ENCODE results near the gene UPK3A. TPM values are rescaled to one million over a fixed set of nuclear protein-coding genes. Genes with fewer than 3 reads are reported as not detected.

UPK3A gene
- total and polyA plus RNA-seq, 10 of the 15 experiments (the other 5 are each of a cell fraction or from before 2014, with no cell fraction given): not detected

DNA sequence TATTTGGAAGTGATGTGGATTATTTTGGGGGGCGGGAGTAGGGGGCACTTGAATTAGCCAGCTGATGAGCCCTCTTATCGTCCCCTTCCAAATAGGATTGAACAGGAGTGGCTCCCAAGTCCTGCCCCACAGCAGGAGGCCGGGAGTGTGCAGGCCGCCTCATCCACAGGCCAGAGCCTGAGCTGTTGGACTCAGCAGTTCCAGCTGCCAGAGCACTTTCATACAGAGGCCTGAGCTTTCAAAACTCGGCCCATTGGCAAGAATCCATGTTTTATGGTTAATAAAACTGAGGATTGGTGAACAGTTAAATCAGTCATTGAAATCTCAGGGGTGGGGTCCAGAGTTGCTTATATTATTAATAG lies 34.6 kb downstream of the UPK3A start (continued):
- TF ChIP-seq, protein P1, sequence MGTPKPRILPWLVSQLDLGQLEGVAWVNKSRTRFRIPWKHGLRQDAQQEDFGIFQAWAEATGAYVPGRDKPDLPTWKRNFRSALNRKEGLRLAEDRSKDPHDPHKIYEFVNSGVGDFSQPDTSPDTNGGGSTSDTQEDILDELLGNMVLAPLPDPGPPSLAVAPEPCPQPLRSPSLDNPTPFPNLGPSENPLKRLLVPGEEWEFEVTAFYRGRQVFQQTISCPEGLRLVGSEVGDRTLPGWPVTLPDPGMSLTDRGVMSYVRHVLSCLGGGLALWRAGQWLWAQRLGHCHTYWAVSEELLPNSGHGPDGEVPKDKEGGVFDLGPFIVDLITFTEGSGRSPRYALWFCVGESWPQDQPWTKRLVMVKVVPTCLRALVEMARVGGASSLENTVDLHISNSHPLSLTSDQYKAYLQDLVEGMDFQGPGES (IDR thresholded peaks at IDR 0.05): no peak
- TF ChIP-seq GATAD2B (conservative IDR thresholded peaks at IDR 0.05; ENCODE audit: low read depth): no peak
- TF ChIP-seq, protein P2, sequence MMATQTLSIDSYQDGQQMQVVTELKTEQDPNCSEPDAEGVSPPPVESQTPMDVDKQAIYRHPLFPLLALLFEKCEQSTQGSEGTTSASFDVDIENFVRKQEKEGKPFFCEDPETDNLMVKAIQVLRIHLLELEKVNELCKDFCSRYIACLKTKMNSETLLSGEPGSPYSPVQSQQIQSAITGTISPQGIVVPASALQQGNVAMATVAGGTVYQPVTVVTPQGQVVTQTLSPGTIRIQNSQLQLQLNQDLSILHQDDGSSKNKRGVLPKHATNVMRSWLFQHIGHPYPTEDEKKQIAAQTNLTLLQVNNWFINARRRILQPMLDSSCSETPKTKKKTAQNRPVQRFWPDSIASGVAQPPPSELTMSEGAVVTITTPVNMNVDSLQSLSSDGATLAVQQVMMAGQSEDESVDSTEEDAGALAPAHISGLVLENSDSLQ (IDR thresholded peaks at IDR 0.05): no peak
- no peak for TF ChIP-seq KAT2A (conservative IDR thresholded peaks at IDR 0.05; ENCODE audit: control insufficient read depth, low read depth, low read length)
- TF ChIP-seq RAD51 (IDR thresholded peaks at IDR 0.05): no peak
- TF ChIP-seq JUNB (IDR thresholded peaks at IDR 0.05): no peak
- no peak for TF ChIP-seq E2F4 (IDR thresholded peaks at IDR 0.05; ENCODE audit: low read depth, low read length)
- TF ChIP-seq ATF7 (IDR thresholded peaks at IDR 0.05; ENCODE audit: low read depth): no peak

DNA sequence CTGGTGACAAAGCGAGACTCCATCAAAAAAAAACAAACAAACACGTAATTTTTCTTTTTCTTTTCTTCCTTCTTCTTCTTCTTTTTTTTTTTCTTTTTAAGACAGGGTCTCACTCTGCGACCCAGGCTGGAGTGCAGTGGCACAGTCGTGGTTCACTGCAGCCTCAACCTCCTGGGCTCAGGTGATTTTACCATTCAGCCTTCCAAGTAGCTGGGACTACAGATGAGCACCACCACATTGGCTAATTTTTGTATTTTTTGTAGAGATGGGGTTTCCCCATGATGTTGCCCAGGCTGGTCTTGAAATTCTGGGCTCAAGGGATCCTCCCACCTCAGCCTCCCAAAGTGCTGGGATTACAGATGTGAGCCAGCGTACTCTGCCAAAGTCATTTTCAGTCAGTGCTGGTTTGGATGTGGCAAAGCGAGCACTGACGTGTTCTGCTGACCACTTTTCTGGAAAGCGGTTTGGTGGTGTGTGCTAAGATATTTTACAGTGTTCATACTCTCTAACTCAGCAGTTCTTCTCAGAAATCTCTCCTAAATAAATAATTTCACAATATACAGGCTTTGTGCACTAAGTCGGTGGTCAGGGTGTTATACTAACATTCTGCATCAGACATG lies 35.7 kb downstream of the UPK3A start:
- ChIA-PET RAD21 (ENCODE audit: unreplicated experiment) (interaction anchor here (1.6 kb wide), 1 partner anchor 10 kb away, joined by 6 read pairs; no protein-coding TSS in a partner anchor), SMC1A (ENCODE audit: uncharacterized antibody, unreplicated experiment) (interaction anchor here (0.9 to 1.8 kb wide), 3 partner anchors 10 to 48 kb away, joined by 3 to 5 read pairs (median 4); no protein-coding TSS in a partner anchor), POLR2A (no interaction called here), CTCF (no interaction called here)
- ATAC-seq: no peak
- in situ Hi-C loops (cut with MboI) (no loop called here), intact Hi-C loops (cut with micrococcal nuclease; ENCODE audit: unreplicated experiment) (no loop called here)
- 93% methylated on average over 8 of the region's 9 CpGs for WGBS (ENCODE audit: insufficient coverage, insufficient replicate concordance, low lambda C conversion rate, missing lambda C conversion rate)
- BruUV-seq (replicated peaks): no TSS peak
- DNase-seq (ENCODE audit: low read depth, low spot score): no peak
- Histone ChIP-seq H3K79me2 (ENCODE audit: control insufficient read depth, insufficient read depth, low read length) (peaks cover 14% of the 10 kb centered on the region), H3K27me3 (replicated peaks in 1 of 2; ENCODE audit: control insufficient read depth in 2 of 2, insufficient read depth in 2 of 2, low read length in 1 of 2) (no peaks in the 10 kb centered on the region), H3K4me1 (ENCODE audit: control insufficient read depth, insufficient read depth, low read length) (peaks cover 18% of the 10 kb centered on the region), H4K20me1 (ENCODE audit: control insufficient read depth, insufficient read depth) (no peaks in the 10 kb centered on the region), H2AFZ (ENCODE audit: control insufficient read depth, low read depth, low read length) (no peak overlapping the region), H3K4me3 (no peak overlapping the region), H3K27ac (ENCODE audit: control insufficient read depth, insufficient read depth) (no peak overlapping the region), H3K4me2 (ENCODE audit: control insufficient read depth, insufficient read depth) (no peak overlapping the region), H3K36me3 (ENCODE audit: control insufficient read depth in 2 of 2, insufficient read depth in 2 of 2, low read length in 1 of 2) (peaks cover 7 to 16% of the 10 kb centered on the region in 2 experiments; a peak in 3 of 4 replicates), H3K9ac (ENCODE audit: control insufficient read depth, insufficient read depth, low read length) (no peak overlapping the region), H3K9me3 (replicated peaks; ENCODE audit: control insufficient read depth, insufficient read depth, low read length) (no peaks in the 10 kb centered on the region)
- no peak for FAIRE-seq
- TF ChIP-seq, protein P3, sequence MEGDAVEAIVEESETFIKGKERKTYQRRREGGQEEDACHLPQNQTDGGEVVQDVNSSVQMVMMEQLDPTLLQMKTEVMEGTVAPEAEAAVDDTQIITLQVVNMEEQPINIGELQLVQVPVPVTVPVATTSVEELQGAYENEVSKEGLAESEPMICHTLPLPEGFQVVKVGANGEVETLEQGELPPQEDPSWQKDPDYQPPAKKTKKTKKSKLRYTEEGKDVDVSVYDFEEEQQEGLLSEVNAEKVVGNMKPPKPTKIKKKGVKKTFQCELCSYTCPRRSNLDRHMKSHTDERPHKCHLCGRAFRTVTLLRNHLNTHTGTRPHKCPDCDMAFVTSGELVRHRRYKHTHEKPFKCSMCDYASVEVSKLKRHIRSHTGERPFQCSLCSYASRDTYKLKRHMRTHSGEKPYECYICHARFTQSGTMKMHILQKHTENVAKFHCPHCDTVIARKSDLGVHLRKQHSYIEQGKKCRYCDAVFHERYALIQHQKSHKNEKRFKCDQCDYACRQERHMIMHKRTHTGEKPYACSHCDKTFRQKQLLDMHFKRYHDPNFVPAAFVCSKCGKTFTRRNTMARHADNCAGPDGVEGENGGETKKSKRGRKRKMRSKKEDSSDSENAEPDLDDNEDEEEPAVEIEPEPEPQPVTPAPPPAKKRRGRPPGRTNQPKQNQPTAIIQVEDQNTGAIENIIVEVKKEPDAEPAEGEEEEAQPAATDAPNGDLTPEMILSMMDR (IDR thresholded peaks at IDR 0.05 in 2 of 3, conservative IDR thresholded peaks at IDR 0.05 in 1 of 3; ENCODE audit: control insufficient read depth in 2 of 3, extremely low read depth in 1 of 3, insufficient read depth in 1 of 3, low read depth in 3 of 3, low read length in 3 of 3): no peak
- no peak for TF ChIP-seq RFX5 (IDR thresholded peaks at IDR 0.05; ENCODE audit: low read depth, low read length)
- no peak for TF ChIP-seq SUZ12 (IDR thresholded peaks at IDR 0.05; ENCODE audit: unreplicated experiment)
- TF ChIP-seq LARP7 (IDR thresholded peaks at IDR 0.05): no peak
- TF ChIP-seq SPI1 (IDR thresholded peaks at IDR 0.05; ENCODE audit: borderline replicate concordance, insufficient read depth, low read depth, low read length): no peak
- TF ChIP-seq NBN (IDR thresholded peaks at IDR 0.05): no peak
- no peak for TF ChIP-seq PAX8 (IDR thresholded peaks at IDR 0.05)
- no peak for TF ChIP-seq E2F4 (IDR thresholded peaks at IDR 0.05; ENCODE audit: low read depth, low read length)
- no peak for TF ChIP-seq SMC3 (IDR thresholded peaks at IDR 0.05; ENCODE audit: borderline replicate concordance, low read length)
- TF ChIP-seq ZBED1 (IDR thresholded peaks at IDR 0.05; ENCODE audit: borderline replicate concordance): no peak
- no peak for TF ChIP-seq RAD21 (IDR thresholded peaks at IDR 0.05; ENCODE audit: insufficient read depth, low read depth, low read length)
